Neural cell (in vitro differentiated cells): Measurements from ENCODE around the gene RBM6. TPM values are rescaled to one million over a fixed set of nuclear protein-coding genes. Genes with fewer than 3 reads are reported as not detected.

Source experiments
- H2AFZ ChIP-seq: fragments of 200-600, 300-800 bp; sonication (generic), shearing (Covaris generic); 2 replicates; pipeline ENCODE4 v1.6.0; 2014; ENCODE audit warnings: low read depth, mild to moderate bottlenecking, antibody characterized with exemption, low read length, moderate library complexity
- H3F3A ChIP-seq: fragments of 200-600 bp; shearing (Covaris generic); 2 replicates; pipeline ENCODE4 v1.6.1; 2016; ENCODE audit warnings: mild to moderate bottlenecking, moderate library complexity, mixed read lengths, antibody characterized with exemption, low read length; ENCODE audit not compliant: insufficient read depth, poor library complexity, severe bottlenecking
- H3K27ac ChIP-seq: fragments of 200-600, 300-800 bp; sonication (generic), shearing (Covaris generic); 2 replicates; pipeline ENCODE4 v1.5.1; 2014; ENCODE audit warnings: mild to moderate bottlenecking, low read length, moderate library complexity
- H3K27me3 ChIP-seq: fragments of 300-800, 200-600 bp; sonication (generic), shearing (Covaris generic); 2 replicates; pipeline ENCODE4 v1.6.0; 2014; ENCODE audit warnings: mild to moderate bottlenecking, low read depth, low read length, moderate library complexity; ENCODE audit not compliant: insufficient read depth
- H3K36me3 ChIP-seq: fragments of 300-800, 200-600 bp; sonication (generic), shearing (Covaris generic); 2 replicates; pipeline ENCODE4 v1.5.1; 2014; ENCODE audit warnings: mild to moderate bottlenecking, antibody characterized with exemption, low read length, moderate library complexity; ENCODE audit not compliant: insufficient read depth
- H3K4me2 ChIP-seq: fragments of 300-800, 200-600 bp; sonication (generic), shearing (Covaris generic); 2 replicates; pipeline ENCODE4 v1.6.0; 2014; ENCODE audit warnings: mild to moderate bottlenecking, low read length
- H3K4me3 ChIP-seq: fragments of 300-800, 200-600 bp; sonication (generic), shearing (Covaris generic); 2 replicates; pipeline ENCODE4 v1.5.1; 2014; ENCODE audit warnings: mild to moderate bottlenecking, low read length, moderate library complexity
- H3K79me2 ChIP-seq: fragments of 200-600 bp; shearing (Covaris generic); replicated peaks from 2 replicates; pipeline ENCODE4 v1.6.0; 2014; ENCODE audit warnings: mild to moderate bottlenecking, low read length, moderate library complexity; ENCODE audit not compliant: insufficient read depth
- H3K9ac ChIP-seq: fragments of 300-800, 200-600 bp; sonication (generic), shearing (Covaris generic); 2 replicates; pipeline ENCODE4 v1.6.1; 2016; ENCODE audit warnings: mild to moderate bottlenecking, low read length, mixed read lengths
- H3K9me2 ChIP-seq: fragments of 200-600 bp; shearing (Covaris generic); 2 replicates; pipeline ENCODE4 v1.6.1; 2016; ENCODE audit warnings: mild to moderate bottlenecking, low read length, mixed read lengths; ENCODE audit not compliant: insufficient read depth
- H3K9me3 ChIP-seq: fragments of 200-600, 300-800 bp; sonication (generic), shearing (Covaris generic); 2 replicates; pipeline ENCODE4 v1.6.1; 2016; ENCODE audit warnings: mild to moderate bottlenecking, mixed run types, low read length, moderate library complexity, mixed read lengths
- H4K20me1 ChIP-seq: fragments of 200-600 bp; shearing (Covaris generic); 2 replicates; pipeline ENCODE4 v1.6.1; 2016; ENCODE audit warnings: mild to moderate bottlenecking, mixed run types; ENCODE audit not compliant: insufficient read depth
- EP300 ChIP-seq: fragments of 450-650 bp; conservative IDR thresholded peaks from 2 replicates; pipeline ENCODE4 v1.6.1; 2014; ENCODE audit warnings: antibody characterized with exemption, mild to moderate bottlenecking, moderate library complexity; ENCODE audit not compliant: poor library complexity, severe bottlenecking
- EZH2 ChIP-seq: fragments of 200-600, 300-800 bp; shearing (Covaris generic), sonication (generic); IDR thresholded peaks from 2 replicates; pipeline ENCODE4 v1.6.1; 2014; ENCODE audit warnings: antibody characterized with exemption, low read length, borderline replicate concordance, mild to moderate bottlenecking; ENCODE audit not compliant: insufficient read depth, poor library complexity, severe bottlenecking
- MXI1 ChIP-seq: fragments of 450-650 bp; conservative IDR thresholded peaks from 2 replicates; pipeline ENCODE4 v1.6.1; 2014; ENCODE audit warnings: antibody characterized with exemption, mild to moderate bottlenecking; ENCODE audit not compliant: poor library complexity, severe bottlenecking
- POLR2AphosphoS5 ChIP-seq: IDR thresholded peaks from 2 replicates; pipeline ENCODE4 v1.6.1; 2012
- RAD21 ChIP-seq: fragments of 450-650 bp; conservative IDR thresholded peaks from 2 replicates; pipeline ENCODE4 v1.6.1; 2014; ENCODE audit warnings: antibody characterized with exemption, mild to moderate bottlenecking, moderate library complexity
- SMC3 ChIP-seq: fragments of 450-650 bp; conservative IDR thresholded peaks from 2 replicates; pipeline ENCODE4 v1.6.1; 2014; ENCODE audit warnings: antibody characterized with exemption, mild to moderate bottlenecking, moderate library complexity; ENCODE audit not compliant: poor library complexity
- TAF1 ChIP-seq: IDR thresholded peaks from 2 replicates; pipeline ENCODE4 v1.6.1; 2012; ENCODE audit warnings: low read depth
- polyA plus RNA-seq: library from polyadenylated mRNA; depleted of rRNA; stranded (reverse); fragments of >200 nt; gene quantifications from 2 replicates; pipeline ENCODE4 v1.2.3, GENCODE V29; 2014
- TF ChIP-seq, protein P1 (sequence below): fragments of 450-650 bp; IDR thresholded peaks from 2 replicates; pipeline ENCODE4 v1.5.1; 2014; ENCODE audit warnings: antibody characterized with exemption, mild to moderate bottlenecking, moderate library complexity; ENCODE audit not compliant: poor library complexity, severe bottlenecking
- TF ChIP-seq, protein P2 (sequence below): IDR thresholded peaks from 2 replicates; pipeline ENCODE4 v1.6.1; 2012; ENCODE audit warnings: borderline replicate concordance

The RBM6 gene
- polyA plus RNA-seq, 1 donor from 2014 or later: 177 TPM

DNA sequence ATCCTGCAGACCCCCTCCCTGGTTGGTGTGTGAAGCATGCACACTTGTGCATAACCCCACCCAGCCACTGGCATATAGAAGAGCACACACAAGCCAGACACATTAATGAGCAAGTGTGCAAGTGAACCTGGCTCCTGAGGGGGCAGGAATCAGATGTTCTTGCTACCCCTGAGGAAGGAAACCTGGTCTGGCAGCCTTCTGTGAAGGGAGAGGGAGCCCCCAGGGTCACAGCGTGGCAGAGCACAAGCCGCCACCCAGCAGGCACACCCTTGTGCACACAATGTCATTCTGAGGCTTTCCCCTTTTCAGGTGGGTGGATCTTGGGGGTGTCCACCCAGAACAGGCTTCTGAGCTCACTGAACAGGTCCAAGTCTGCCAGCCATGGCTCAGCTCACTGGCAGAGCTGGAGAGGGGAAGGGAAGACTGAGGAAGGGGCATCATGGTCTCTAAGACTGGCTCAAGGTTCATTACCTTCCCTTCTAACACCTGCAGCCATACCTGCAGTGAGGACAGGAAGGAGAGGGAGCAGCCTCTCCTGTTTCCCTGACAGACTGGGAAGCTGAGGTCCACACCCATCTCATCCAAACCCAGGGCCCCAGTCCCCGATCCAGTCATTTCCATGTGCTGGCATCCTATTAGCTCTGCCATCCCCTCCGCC is 183.6 kb downstream of the RBM6 start:
- no peak for TF ChIP-seq EP300
- TF ChIP-seq EZH2: no peak
- no peak for TF ChIP-seq MXI1
- TF ChIP-seq, protein P1, sequence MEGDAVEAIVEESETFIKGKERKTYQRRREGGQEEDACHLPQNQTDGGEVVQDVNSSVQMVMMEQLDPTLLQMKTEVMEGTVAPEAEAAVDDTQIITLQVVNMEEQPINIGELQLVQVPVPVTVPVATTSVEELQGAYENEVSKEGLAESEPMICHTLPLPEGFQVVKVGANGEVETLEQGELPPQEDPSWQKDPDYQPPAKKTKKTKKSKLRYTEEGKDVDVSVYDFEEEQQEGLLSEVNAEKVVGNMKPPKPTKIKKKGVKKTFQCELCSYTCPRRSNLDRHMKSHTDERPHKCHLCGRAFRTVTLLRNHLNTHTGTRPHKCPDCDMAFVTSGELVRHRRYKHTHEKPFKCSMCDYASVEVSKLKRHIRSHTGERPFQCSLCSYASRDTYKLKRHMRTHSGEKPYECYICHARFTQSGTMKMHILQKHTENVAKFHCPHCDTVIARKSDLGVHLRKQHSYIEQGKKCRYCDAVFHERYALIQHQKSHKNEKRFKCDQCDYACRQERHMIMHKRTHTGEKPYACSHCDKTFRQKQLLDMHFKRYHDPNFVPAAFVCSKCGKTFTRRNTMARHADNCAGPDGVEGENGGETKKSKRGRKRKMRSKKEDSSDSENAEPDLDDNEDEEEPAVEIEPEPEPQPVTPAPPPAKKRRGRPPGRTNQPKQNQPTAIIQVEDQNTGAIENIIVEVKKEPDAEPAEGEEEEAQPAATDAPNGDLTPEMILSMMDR: no peak
- TF ChIP-seq TAF1: no peak
- TF ChIP-seq POLR2AphosphoS5: peak; percentile 2
- TF ChIP-seq, protein P2, sequence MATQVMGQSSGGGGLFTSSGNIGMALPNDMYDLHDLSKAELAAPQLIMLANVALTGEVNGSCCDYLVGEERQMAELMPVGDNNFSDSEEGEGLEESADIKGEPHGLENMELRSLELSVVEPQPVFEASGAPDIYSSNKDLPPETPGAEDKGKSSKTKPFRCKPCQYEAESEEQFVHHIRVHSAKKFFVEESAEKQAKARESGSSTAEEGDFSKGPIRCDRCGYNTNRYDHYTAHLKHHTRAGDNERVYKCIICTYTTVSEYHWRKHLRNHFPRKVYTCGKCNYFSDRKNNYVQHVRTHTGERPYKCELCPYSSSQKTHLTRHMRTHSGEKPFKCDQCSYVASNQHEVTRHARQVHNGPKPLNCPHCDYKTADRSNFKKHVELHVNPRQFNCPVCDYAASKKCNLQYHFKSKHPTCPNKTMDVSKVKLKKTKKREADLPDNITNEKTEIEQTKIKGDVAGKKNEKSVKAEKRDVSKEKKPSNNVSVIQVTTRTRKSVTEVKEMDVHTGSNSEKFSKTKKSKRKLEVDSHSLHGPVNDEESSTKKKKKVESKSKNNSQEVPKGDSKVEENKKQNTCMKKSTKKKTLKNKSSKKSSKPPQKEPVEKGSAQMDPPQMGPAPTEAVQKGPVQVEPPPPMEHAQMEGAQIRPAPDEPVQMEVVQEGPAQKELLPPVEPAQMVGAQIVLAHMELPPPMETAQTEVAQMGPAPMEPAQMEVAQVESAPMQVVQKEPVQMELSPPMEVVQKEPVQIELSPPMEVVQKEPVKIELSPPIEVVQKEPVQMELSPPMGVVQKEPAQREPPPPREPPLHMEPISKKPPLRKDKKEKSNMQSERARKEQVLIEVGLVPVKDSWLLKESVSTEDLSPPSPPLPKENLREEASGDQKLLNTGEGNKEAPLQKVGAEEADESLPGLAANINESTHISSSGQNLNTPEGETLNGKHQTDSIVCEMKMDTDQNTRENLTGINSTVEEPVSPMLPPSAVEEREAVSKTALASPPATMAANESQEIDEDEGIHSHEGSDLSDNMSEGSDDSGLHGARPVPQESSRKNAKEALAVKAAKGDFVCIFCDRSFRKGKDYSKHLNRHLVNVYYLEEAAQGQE: no peak
- no peak for TF ChIP-seq RAD21
- no peak overlapping the region for H3K27ac ChIP-seq
- no peaks in the 10 kb centered on the region for H3K9me3 ChIP-seq
- no peaks in the 10 kb centered on the region for H3K79me2 ChIP-seq
- H3K36me3 ChIP-seq: no peaks in the 10 kb centered on the region
- no peak overlapping the region for H3K9ac ChIP-seq
- H3K4me2 ChIP-seq: no peak overlapping the region
- H3K27me3 ChIP-seq: no peaks in the 10 kb centered on the region
- H4K20me1 ChIP-seq: no peaks in the 10 kb centered on the region
- H2AFZ ChIP-seq: no peak overlapping the region
- no peak overlapping the region for H3K4me3 ChIP-seq
- no peaks in the 10 kb centered on the region for H3F3A ChIP-seq
- H3K9me2 ChIP-seq: no peaks in the 10 kb centered on the region

DNA sequence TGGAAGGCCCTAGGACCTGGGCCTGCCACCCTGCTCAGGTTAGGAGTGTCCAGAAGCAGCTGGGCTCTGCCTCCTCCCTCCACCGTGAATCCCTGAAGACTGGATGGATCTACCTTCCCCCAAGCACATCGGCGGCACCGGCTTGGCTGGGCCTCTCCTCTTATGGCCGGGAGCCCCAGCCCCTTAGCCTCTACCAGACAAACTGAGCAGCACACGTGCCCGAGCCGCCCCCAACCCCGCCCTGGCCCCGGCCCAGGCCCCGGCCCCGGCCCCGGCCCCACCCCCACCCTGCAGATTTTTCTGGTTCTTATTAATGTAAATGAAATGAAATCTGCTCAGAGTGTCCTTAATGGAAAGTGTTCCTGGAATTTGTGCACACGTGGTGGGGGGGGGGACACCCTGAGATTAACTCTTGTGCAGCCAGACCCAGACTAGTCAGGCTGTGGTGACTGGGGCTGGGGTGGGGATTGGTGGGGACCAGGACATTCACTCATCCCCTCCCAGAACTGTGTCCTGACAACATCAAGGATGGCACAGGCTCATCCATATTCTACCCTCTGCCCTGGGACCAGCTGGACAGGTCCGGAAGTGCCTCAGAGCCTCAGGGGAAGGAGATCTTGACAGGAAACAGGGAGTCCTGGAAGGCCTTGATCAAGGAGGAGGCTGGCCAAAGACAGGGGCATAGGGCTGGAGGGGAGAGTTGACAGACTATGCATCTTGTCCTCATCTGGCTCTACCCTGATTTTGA is 184.3 kb downstream of the RBM6 start:
- H3F3A ChIP-seq: no peaks in the 10 kb centered on the region
- no peak overlapping the region for H2AFZ ChIP-seq

More for the DNA sequence above, 184.3 kb downstream of the RBM6 start:
- Histone ChIP-seq H3K9me3 (no peaks in the 10 kb centered on the region), H3K9ac (no peak overlapping the region), H4K20me1 (no peaks in the 10 kb centered on the region), H3K27me3 (no peaks in the 10 kb centered on the region), H3K9me2 (no peaks in the 10 kb centered on the region), H3K36me3 (no peaks in the 10 kb centered on the region), H3K4me3 (no peak overlapping the region), H3K79me2 (no peaks in the 10 kb centered on the region), H3K27ac (no peak overlapping the region), H3K4me2 (no peak overlapping the region)
- no peak for TF ChIP-seq TAF1
- peak; percentile 8 for TF ChIP-seq POLR2AphosphoS5
- no peak for TF ChIP-seq MXI1
- no peak for TF ChIP-seq RAD21
- TF ChIP-seq SMC3: no peak
- TF ChIP-seq, protein P1: no peak
